GM23338 (cell line): ENCODE measurements around the gene PKD1L1. TPM values are rescaled to one million over a fixed set of nuclear protein-coding genes. Genes with fewer than 3 reads are reported as not detected.

Source experiments
- ATAC-seq: fragments of 200-7000 bp; cut with Tn5 transposase; 3 replicates; pipeline ENCODE4 v1.9.1; 2020
- DNase-seq: peaks from one replicate; pipeline ENCODE4 v3.0.0-alpha.2; 2015; ENCODE audit warnings: low spot score
- H2AFZ ChIP-seq: fragments of 200-600 bp; sonication (generic); 2 replicates; pipeline ENCODE4 v1.8.0; 2016; ENCODE audit warnings: antibody characterized with exemption, mild to moderate bottlenecking, moderate library complexity
- H3F3A ChIP-seq: fragments of 200-600 bp; sonication (generic); replicated peaks from 2 replicates; pipeline ENCODE4 v1.8.0; 2017; ENCODE audit warnings: antibody characterized with exemption, mixed run types, low read depth
- H3K27ac ChIP-seq: fragments of 200-600 bp; sonication (generic); 2 replicates; pipeline ENCODE4 v1.6.1; 2016; ENCODE audit warnings: low read depth
- H3K27me3 ChIP-seq: fragments of 200-600 bp; sonication (generic); 2 replicates; pipeline ENCODE4 v1.8.0; 2016; ENCODE audit warnings: mild to moderate bottlenecking, mixed run types, moderate library complexity; ENCODE audit not compliant: insufficient read depth
- H3K36me3 ChIP-seq: fragments of 200-600 bp; sonication (generic); 2 replicates; pipeline ENCODE4 v1.8.0; 2016; ENCODE audit warnings: mild to moderate bottlenecking; ENCODE audit not compliant: insufficient read depth
- H3K4me1 ChIP-seq: fragments of 200-600 bp; sonication (generic); 2 replicates; pipeline ENCODE4 v1.8.0; 2016; ENCODE audit warnings: mild to moderate bottlenecking, moderate library complexity; ENCODE audit not compliant: insufficient read depth
- H3K4me2 ChIP-seq: fragments of 200-600 bp; sonication (generic); 2 replicates; pipeline ENCODE4 v1.7.1; 2017; ENCODE audit warnings: mixed run types
- H3K4me3 ChIP-seq: fragments of 200-600 bp; sonication (generic); 2 replicates; pipeline ENCODE4 v1.6.1; 2016; ENCODE audit warnings: mixed run types
- H3K79me2 ChIP-seq: fragments of 200-600 bp; sonication (generic); replicated peaks from 2 replicates; pipeline ENCODE4 v1.8.0; 2017; ENCODE audit warnings: mild to moderate bottlenecking; ENCODE audit not compliant: insufficient read depth
- H3K9me2 ChIP-seq: fragments of 200-600 bp; sonication (generic); 2 replicates; pipeline ENCODE4 v1.8.0; 2017; ENCODE audit not compliant: insufficient read depth
- H4K20me1 ChIP-seq: fragments of 200-600 bp; sonication (generic); replicated peaks from 2 replicates; pipeline ENCODE4 v1.8.0; 2017; ENCODE audit warnings: mild to moderate bottlenecking; ENCODE audit not compliant: insufficient read depth
- H3K27ac Mint-ChIP-seq: 2 replicates; pipeline ENCODE4 v1.8.0; 2020; ENCODE audit warnings: inconsistent platforms, mild to moderate bottlenecking, moderate library complexity, mixed read lengths
- H3K27me3 Mint-ChIP-seq: 3 replicates; pipeline ENCODE4 v1.8.0; 2022; ENCODE audit warnings: low read depth, mild to moderate bottlenecking, moderate library complexity, mixed read lengths, inconsistent platforms; ENCODE audit not compliant: insufficient read depth, poor library complexity
- H3K36me3 Mint-ChIP-seq: 3 replicates; pipeline ENCODE4 v1.8.0; 2021; ENCODE audit warnings: low read depth, mild to moderate bottlenecking, inconsistent platforms, moderate library complexity, mixed read lengths
- H3K4me1 Mint-ChIP-seq: 3 replicates; pipeline ENCODE4 v1.8.0; 2020; ENCODE audit warnings: mild to moderate bottlenecking, inconsistent platforms, mixed read lengths
- H3K4me3 Mint-ChIP-seq: 3 replicates; pipeline ENCODE4 v1.8.0; 2021; ENCODE audit warnings: moderate library complexity, mild to moderate bottlenecking, inconsistent platforms, mixed read lengths
- H3K9me3 Mint-ChIP-seq: 3 replicates; pipeline ENCODE4 v1.8.0; 2020; ENCODE audit warnings: moderate library complexity, mild to moderate bottlenecking, inconsistent platforms, mixed read lengths
- CREB1 ChIP-seq: fragments of 250-450 bp; sonication (Bioruptor Pico); IDR thresholded peaks from 2 replicates; pipeline ENCODE4 v1.5.0; 2020; ENCODE audit warnings: low read depth, mild to moderate bottlenecking, moderate library complexity
- ETS1 ChIP-seq: IDR thresholded peaks from 2 replicates; pipeline ENCODE4 v1.6.1; 2016; ENCODE audit warnings: antibody characterized with exemption
- EZH2 ChIP-seq: fragments of 200-600 bp; sonication (generic); IDR thresholded peaks from one replicate; pipeline ENCODE4 v1.8.0; 2017; ENCODE audit warnings: antibody characterized with exemption, mild to moderate bottlenecking, low read depth; ENCODE audit not compliant: unreplicated experiment
- EZH2phosphoT487 ChIP-seq: fragments of 200-600 bp; sonication (generic); IDR thresholded peaks from one replicate; pipeline ENCODE4 v1.8.1; 2018; ENCODE audit warnings: antibody characterized with exemption; ENCODE audit not compliant: unreplicated experiment
- JUNB ChIP-seq: IDR thresholded peaks from one replicate; pipeline ENCODE4 v1.6.1; 2016; ENCODE audit warnings: antibody characterized with exemption; ENCODE audit not compliant: unreplicated experiment
- NANOG ChIP-seq: IDR thresholded peaks from 2 replicates; pipeline ENCODE4 v1.6.1; 2016; ENCODE audit warnings: antibody characterized with exemption, borderline replicate concordance
- POLR2AphosphoS5 ChIP-seq: IDR thresholded peaks from 2 replicates; pipeline ENCODE4 v1.6.1; 2016; ENCODE audit warnings: antibody characterized with exemption, low read depth
- REST ChIP-seq: IDR thresholded peaks from one replicate; pipeline ENCODE4 v1.6.1; 2018; ENCODE audit warnings: antibody characterized with exemption; ENCODE audit not compliant: unreplicated experiment
- STAT1 ChIP-seq: IDR thresholded peaks from one replicate; pipeline ENCODE4 v1.6.1; 2016; ENCODE audit warnings: antibody characterized with exemption; ENCODE audit not compliant: unreplicated experiment
- ZNF114 ChIP-seq: fragments of 250-450 bp; sonication (Bioruptor Pico); IDR thresholded peaks from 2 replicates; pipeline ENCODE4 v1.5.0; 2020; ENCODE audit warnings: mild to moderate bottlenecking, moderate library complexity
- ZNF331 ChIP-seq: fragments of 250-450 bp; sonication (Bioruptor Pico); IDR thresholded peaks from 2 replicates; pipeline ENCODE4 v1.5.0; 2020; ENCODE audit warnings: low read depth, mild to moderate bottlenecking, moderate library complexity
- polyA plus RNA-seq: library from polyadenylated mRNA; unstranded; fragments of >200 nt; fragmentation: Nextera tagmentation; extraction: Ambion mirVana; gene quantifications from 2 replicates; pipeline ENCODE4 v1.2.1, GENCODE V29; 2016
- total RNA-seq: library from RNA; depleted of rRNA; stranded (reverse); fragments of >200 nt; shearing (Covaris generic); gene quantifications from 2 replicates; pipeline ENCODE4 v1.2.3, GENCODE V29; 2014

Gene PKD1L1
- total and polyA plus RNA-seq, 2 experiments from 2014 or later: 0.03 TPM; not detected in 1

GRCh38 chr7:47737601-47738000 is 210.7 kb downstream of the PKD1L1 start:
- Histone ChIP-seq H3K4me3 (no peak overlapping the region), H3K27me3 (no peaks in the 10 kb centered on the region), H3K36me3 (no peaks in the 10 kb centered on the region), H3F3A (no peaks in the 10 kb centered on the region), H3K79me2 (no peaks in the 10 kb centered on the region), H2AFZ (no peak overlapping the region), H3K9me2 (no peaks in the 10 kb centered on the region), H3K4me2 (no peak overlapping the region), H3K4me1 (no peaks in the 10 kb centered on the region; the same call in 1 of the 2 replicates), H3K27ac (no peak overlapping the region), H4K20me1 (no peaks in the 10 kb centered on the region)
- H3K9me3 Mint-ChIP-seq: no peaks in the 10 kb centered on the region; the same call in 2 of the 3 replicates
- H3K27ac Mint-ChIP-seq: no peak overlapping the region
- H3K27me3 Mint-ChIP-seq: peaks cover 15% of the 10 kb centered on the region
- H3K4me1 Mint-ChIP-seq: peaks cover 19% of the 10 kb centered on the region
- TF ChIP-seq EZH2 (no peak), POLR2AphosphoS5 (no peak), CREB1 (no peak)
- ATAC-seq (no peak), DNase-seq (no peak)
- no peak overlapping the region for H3K4me3 Mint-ChIP-seq
- no peaks in the 10 kb centered on the region for H3K36me3 Mint-ChIP-seq

GRCh38 chr7:47735431-47736345 is 212.6 kb downstream of the PKD1L1 start:
- ATAC-seq (no peak), DNase-seq (no peak)
- Histone ChIP-seq H3K36me3 (no peaks in the 10 kb centered on the region), H3F3A (no peaks in the 10 kb centered on the region), H3K4me1 (no peaks in the 10 kb centered on the region; the same call in 1 of the 2 replicates), H3K79me2 (no peaks in the 10 kb centered on the region), H3K27ac (no peak overlapping the region), H4K20me1 (no peaks in the 10 kb centered on the region), H3K4me2 (no peak overlapping the region), H2AFZ (no peak overlapping the region), H3K27me3 (no peaks in the 10 kb centered on the region), H3K9me2 (no peaks in the 10 kb centered on the region), H3K4me3 (no peak overlapping the region)
- Mint-ChIP-seq H3K27ac (no peak overlapping the region), H3K27me3 (peaks cover 15% of the 10 kb centered on the region), H3K4me1 (peaks cover 19% of the 10 kb centered on the region), H3K36me3 (no peaks in the 10 kb centered on the region), H3K9me3 (no peaks in the 10 kb centered on the region; the same call in 2 of the 3 replicates), H3K4me3 (no peak overlapping the region)
- TF ChIP-seq POLR2AphosphoS5 (no peak), NANOG (no peak), ETS1 (no peak), JUNB (no peak), STAT1 (no peak), ZNF331 (CRISPR knock-in tag) (no peak), CREB1 (no peak), EZH2phosphoT487 (no peak), ZNF114 (CRISPR knock-in tag) (no peak), REST (no peak)
